Measurements from ENCODE around the gene RALGPS1. TPM values are rescaled to one million over a fixed set of nuclear protein-coding genes. Genes with fewer than 3 reads are reported as not detected.

RALGPS1 gene
- total RNA-seq, 1 experiment from 2014 or later, result 28.5 TPM

GRCh38 chr9:126926364-126926763, 11.8 kb downstream of the RALGPS1 start:
- no peak overlapping the region for H3K4me3 Mint-ChIP-seq
- no peaks in the 10 kb centered on the region for H3K36me3 Mint-ChIP-seq
- H3K27me3 Mint-ChIP-seq (ENCODE audit: low read depth), result no peaks in the 10 kb centered on the region; the same call in 1 of the 2 replicates
- 0 out of 2 replicates have a peak, but pooled peaks cover 3% of the 10 kb centered on the region for H3K9me3 Mint-ChIP-seq
- ChIA-PET POLR2A (no interaction called here), CTCF (interaction anchor here (0.9 to 2.1 kb wide), 3 partner anchors 10 to 269 kb away, joined by 4 to 11 read pairs (median 5); partner anchors contain the start of gene RALGPS1)
- no peaks in the 10 kb centered on the region for H3K4me1 Mint-ChIP-seq
- DNase-seq (ENCODE audit: low spot score) (no peak), ATAC-seq (no peak)
- TF ChIP-seq E2F1 (CRISPR knock-in tag; IDR thresholded peaks at IDR 0.05) (no peak), ZNF121 (CRISPR knock-in tag; IDR thresholded peaks at IDR 0.05) (no peak), IRF2 (CRISPR knock-in tag; IDR thresholded peaks at IDR 0.05; ENCODE audit: borderline replicate concordance, low read depth) (no peak), NFYB (CRISPR knock-in tag; conservative IDR thresholded peaks at IDR 0.05; ENCODE audit: low read depth) (no peak), E2F4 (CRISPR knock-in tag; IDR thresholded peaks at IDR 0.05; ENCODE audit: borderline replicate concordance, low read depth) (no peak), SMAD3 (CRISPR knock-in tag; IDR thresholded peaks at IDR 0.05; ENCODE audit: borderline replicate concordance) (no peak), E2F5 (CRISPR knock-in tag; IDR thresholded peaks at IDR 0.05) (no peak), ZNF423 (CRISPR knock-in tag; IDR thresholded peaks at IDR 0.05) (no peak), SMAD4 (CRISPR knock-in tag; IDR thresholded peaks at IDR 0.05) (no peak), TEAD1 (CRISPR knock-in tag; IDR thresholded peaks at IDR 0.05) (no peak), PRDM15 (CRISPR knock-in tag; IDR thresholded peaks at IDR 0.05) (no peak), ZNF512 (CRISPR knock-in tag; IDR thresholded peaks at IDR 0.05; ENCODE audit: borderline replicate concordance) (no peak), ZBTB43 (CRISPR knock-in tag; IDR thresholded peaks at IDR 0.05) (no peak)
- H3K27ac Mint-ChIP-seq, result no peak overlapping the region

- POLR2A ChIA-PET, result interaction anchor here (1.7 kb wide), 1 partner anchor 13 kb away, joined by 3 read pairs; the partner anchor contains the start of gene RALGPS1
- CTCF ChIA-PET, result interaction anchor here (1.5 to 2.1 kb wide), 2 partner anchors 11 to 13 kb away, joined by 5 to 11 read pairs; partner anchors contain the start of gene RALGPS1
- H3K27me3 Mint-ChIP-seq (ENCODE audit: low read depth), result no peaks in the 10 kb centered on the region; the same call in 1 of the 2 replicates
- no peaks in the 10 kb centered on the region for H3K36me3 Mint-ChIP-seq
- ATAC-seq (no peak), DNase-seq (ENCODE audit: low spot score) (no peak)
- H3K9me3 Mint-ChIP-seq, result 0 out of 2 replicates have a peak, but pooled peaks cover 3% of the 10 kb centered on the region
- H3K4me3 Mint-ChIP-seq, result no peak overlapping the region
- H3K4me1 Mint-ChIP-seq, result no peaks in the 10 kb centered on the region
- H3K27ac Mint-ChIP-seq, result no peak overlapping the region
- no peak for TF ChIP-seq ZNF423 (CRISPR knock-in tag; IDR thresholded peaks at IDR 0.05)
- no peak for TF ChIP-seq ZNF512 (CRISPR knock-in tag; IDR thresholded peaks at IDR 0.05; ENCODE audit: borderline replicate concordance)
- no peak for TF ChIP-seq ARID4B (CRISPR knock-in tag; IDR thresholded peaks at IDR 0.05; ENCODE audit: borderline replicate concordance)
- no peak for TF ChIP-seq SP1 (CRISPR knock-in tag; conservative IDR thresholded peaks at IDR 0.05)
- no peak for TF ChIP-seq GTF2I (CRISPR knock-in tag; conservative IDR thresholded peaks at IDR 0.05)
Measured at GRCh38 chr9:126927419-126927818, 12.8 kb downstream of the RALGPS1 start.
